Activated T-cell treated with anti-CD3 and anti-CD28 coated beads for 48 hours (primary cell): ENCODE data around the gene ATP6AP1.
"Not testable (repeated sequence)": the region's sequence is repeated elsewhere in the genome, so short reads cannot be mapped to it uniquely, and the experiment has no call there.

Source experiments
- DNase-seq: peaks from one replicate; pipeline ENCODE4 v3.0.0-alpha.2; 2020; ENCODE audit warnings: low read depth

Gene ATP6AP1

GRCh38 chrX:154399527-154400368 lies 28.7 kb upstream of the ATP6AP1 start:
- DNase-seq: no peak

DNA sequence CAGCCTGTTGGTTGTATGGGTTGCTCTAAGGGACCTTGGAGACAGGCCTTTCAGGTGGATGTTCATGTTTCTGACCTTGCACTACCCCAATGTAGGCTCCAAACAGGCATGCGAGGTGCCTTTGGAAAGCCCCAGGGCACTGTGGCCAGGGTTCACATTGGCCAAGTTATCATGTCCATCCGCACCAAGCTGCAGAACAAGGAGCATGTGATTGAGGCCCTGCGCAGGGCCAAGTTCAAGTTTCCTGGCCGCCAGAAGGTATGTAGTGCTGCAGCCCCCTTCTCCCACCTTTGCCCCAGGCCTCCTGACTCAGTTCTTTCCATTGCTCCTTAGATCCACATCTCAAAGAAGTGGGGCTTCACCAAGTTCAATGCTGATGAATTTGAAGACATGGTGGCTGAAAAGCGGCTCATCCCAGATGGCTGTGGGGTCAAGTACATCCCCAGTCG lies 28.1 kb upstream of the ATP6AP1 start:
- DNase-seq: not testable (repeated sequence)

GRCh38 chrX:154401045-154401799 lies 27.3 kb upstream of the ATP6AP1 start:
- DNase-seq: no peak

DNA sequence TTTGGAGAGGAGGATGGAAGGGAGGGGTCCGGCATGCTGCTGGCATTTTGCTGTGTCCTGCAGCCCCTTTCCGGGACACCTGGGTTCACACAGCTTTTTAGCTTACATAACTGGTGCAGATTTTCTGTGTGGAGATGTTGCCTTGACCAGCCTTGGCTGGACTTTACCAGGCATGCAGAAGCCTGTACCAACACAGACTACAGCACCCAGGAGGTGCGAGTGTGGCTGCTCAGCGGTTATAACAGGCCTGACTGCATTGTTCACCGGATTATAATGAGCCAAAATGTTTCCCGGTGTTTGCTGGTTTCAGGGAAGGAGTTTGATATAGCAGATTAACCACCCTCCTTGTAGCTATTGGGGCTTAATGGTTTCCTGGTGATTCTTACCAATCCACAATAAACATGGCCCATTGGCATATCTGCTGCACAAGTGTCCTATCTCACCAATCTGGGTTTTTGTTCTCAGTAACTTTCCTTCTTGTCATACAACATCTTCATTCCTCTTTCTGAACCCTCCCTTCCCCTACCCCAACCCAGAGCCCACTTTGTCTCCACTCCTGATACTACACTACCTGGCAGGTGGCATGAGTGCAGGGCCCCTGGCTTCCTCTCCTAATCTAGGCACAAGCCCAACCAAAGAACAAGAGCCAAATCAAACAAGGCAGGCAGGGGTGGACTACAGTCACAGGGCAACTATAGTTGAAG lies 26.4 kb upstream of the ATP6AP1 start:
- no peak for DNase-seq

DNA sequence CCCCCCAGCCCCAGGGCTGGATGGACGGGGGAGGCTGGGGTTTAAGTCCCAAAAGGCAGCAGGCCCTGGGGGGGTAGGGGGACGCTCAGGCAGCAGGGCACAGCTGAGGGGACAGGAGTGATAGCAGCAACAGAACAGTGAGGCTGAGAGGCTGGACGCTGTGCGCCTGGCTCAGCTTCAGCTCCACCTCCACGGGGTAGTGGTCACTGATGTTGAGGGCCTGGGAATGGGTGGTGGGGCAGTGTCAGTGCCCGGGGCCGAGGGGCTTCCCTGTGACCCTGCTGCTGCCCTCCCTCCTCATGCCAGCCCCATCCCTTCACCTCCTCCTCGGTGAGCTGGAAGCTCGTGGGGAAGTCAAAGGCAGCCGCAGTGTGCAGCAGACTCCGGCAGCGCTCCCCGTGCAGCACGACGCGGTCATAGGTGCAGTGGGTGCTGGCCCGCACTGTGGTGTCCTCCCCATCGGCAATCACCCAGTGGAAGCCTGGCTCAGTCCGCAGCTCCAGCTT lies 25.8 kb upstream of the ATP6AP1 start:
- DNase-seq: no peak

DNA sequence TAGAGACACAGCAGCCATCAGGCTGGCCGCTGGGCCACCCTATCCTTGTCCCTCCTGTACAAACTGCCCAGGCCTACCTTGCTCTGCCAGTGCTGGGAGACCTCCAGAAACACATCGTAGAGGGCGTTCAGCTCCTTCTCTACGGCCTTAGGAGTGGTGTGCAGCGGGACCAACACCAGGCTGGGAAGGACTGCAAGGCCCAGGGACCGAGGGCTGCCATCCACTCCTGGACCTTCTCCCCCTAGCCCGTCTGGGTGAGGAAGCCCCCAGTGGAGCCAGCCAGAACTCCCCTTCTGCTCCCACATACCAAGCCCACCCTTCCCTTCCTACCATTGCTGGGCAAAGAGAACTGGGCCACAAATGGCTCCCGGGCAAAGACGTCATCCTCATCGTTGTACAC lies 25.3 kb upstream of the ATP6AP1 start:
- DNase-seq: no peak

GRCh38 chrX:154403858-154404257 lies 24.6 kb upstream of the ATP6AP1 start:
- no peak for DNase-seq

GRCh38 chrX:154404625-154405192 lies 23.8 kb upstream of the ATP6AP1 start:
- DNase-seq: no peak

GRCh38 chrX:154408659-154409221 lies 19.7 kb upstream of the ATP6AP1 start:
- DNase-seq: no peak

- DNase-seq: no peak
These were observed 19.1 kb upstream of the ATP6AP1 start, which contains the start of gene DNASE1L1 for GRCh38 chrX:154409222-154409871. DNASE1L1 (minus strand) TSS chrX:154409254; CDS start chrX:154405568, 3,686 bp downstream.

GRCh38 chrX:154411981-154412340 lies 16.5 kb upstream of the ATP6AP1 start:
- DNase-seq: peak; percentile 51

GRCh38 chrX:154412468-154412867 lies 16.0 kb upstream of the ATP6AP1 start:
- no peak for DNase-seq

GRCh38 chrX:154413142-154413541 lies 15.3 kb upstream of the ATP6AP1 start:
- no peak for DNase-seq

- DNase-seq: no peak
These were observed 11.3 kb upstream of the ATP6AP1 start for GRCh38 chrX:154417157-154417556.

GRCh38 chrX:154419189-154419588 lies 9.3 kb upstream of the ATP6AP1 start:
- DNase-seq: no peak

- DNase-seq: no peak
These were observed 8.6 kb upstream of the ATP6AP1 start for GRCh38 chrX:154419688-154420401.

DNA sequence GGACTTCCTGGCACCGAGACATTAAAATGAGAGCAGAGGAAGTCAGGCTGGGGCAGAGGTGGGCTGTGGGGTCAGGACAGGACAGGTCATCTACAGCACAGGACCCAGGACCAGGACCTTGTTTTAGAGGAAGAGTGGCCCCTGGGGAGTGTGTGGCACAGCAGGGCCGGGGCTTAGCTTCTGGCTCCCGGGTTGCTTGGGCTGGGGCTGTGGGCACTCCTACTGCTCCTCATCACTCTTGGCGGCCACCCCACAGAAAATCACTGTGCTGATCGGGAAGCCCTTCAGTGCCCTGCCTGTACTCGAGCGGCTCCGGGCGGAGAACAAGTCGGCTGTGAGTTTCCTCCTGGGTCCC lies 8.1 kb upstream of the ATP6AP1 start:
- no peak for DNase-seq

DNA sequence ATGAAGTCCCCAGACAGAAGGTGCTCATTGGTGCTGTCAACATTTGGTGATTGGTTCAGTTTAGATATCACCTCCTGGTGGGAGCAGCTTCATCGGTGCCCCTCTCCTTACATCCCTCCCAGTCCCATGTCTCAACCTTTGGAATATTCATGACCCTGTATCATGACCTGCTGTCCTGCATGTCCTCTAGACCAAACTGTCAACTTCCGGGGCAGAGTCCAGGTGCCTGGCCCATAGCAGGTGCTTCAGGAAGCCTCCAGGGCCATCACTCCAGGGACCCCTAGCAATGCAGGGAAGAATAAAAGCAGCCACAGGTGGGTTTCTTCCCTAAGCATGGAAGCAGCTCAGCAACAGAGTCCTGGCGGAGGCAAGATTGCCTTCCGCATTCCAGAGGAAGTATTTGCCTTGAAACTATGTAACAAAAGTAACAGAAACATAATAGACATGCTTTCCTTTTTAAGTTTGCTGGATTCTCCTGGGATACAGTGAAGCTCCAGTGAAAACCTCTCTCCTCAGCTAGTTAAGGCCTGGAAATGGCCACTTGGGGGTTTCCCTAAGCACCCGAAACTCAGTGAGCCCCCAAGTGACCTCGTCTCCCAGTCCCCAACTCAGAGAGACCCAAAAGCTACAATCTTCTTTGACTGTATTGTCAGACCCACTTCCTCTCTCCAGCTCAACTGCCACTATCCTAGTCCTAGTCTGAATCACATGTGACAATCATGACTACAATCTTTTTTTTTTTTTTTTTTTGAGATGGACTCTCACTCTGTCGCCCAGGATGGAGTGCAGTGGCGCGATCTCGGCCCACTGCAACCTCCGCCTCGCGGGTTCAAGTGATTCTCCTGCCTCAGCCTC lies 1.3 kb upstream of the ATP6AP1 start:
- DNase-seq: no peak

- DNase-seq: no peak
These were observed 1.2 kb downstream of the ATP6AP1 start for GRCh38 chrX:154429711-154430110.

- DNase-seq: no peak
These were observed 2.0 kb downstream of the ATP6AP1 start for GRCh38 chrX:154430479-154430878.
